PC-3 (cell line): Measurements from ENCODE around the gene EXOSC3. TPM values are rescaled to one million over a fixed set of nuclear protein-coding genes. Genes with fewer than 3 reads are reported as not detected.

ENCODE experiments used
- ATAC-seq: fragments of 200-7000 bp; cut with Tn5 transposase; 2 replicates; pipeline ENCODE4 v1.9.1; 2020; ENCODE audit warnings: mild to moderate bottlenecking, moderate library complexity
- BruUV-seq: library from RNA; stranded (reverse); fragments of 400-500 nt; replicated peaks from 2 replicates; lab custom pipeline; 2021; lab: Mats Ljungman, UMichigan
- CTCF ChIA-PET: fragments of 300-600 bp; sonication (Branson Sonifier 250); formaldehyde crosslinking; loops from one replicate; lab custom pipeline; 2022; ENCODE audit warnings: antibody characterized with exemption; lab: Charles Lee
- POLR2A ChIA-PET: fragments of 300-600 bp; sonication (Branson Sonifier 250); formaldehyde crosslinking; loops from one replicate; lab custom pipeline; 2022; ENCODE audit warnings: antibody characterized with exemption; ENCODE audit not compliant: unreplicated experiment; lab: Charles Lee
- DNase-seq: peaks from one replicate; pipeline ENCODE4 v3.0.0-alpha.2; 2015
- H2AFZ ChIP-seq: fragments of 300-600 bp; sonication (generic); 2 replicates; pipeline ENCODE4 v1.6.0; 2016; ENCODE audit warnings: antibody characterized with exemption, low read length
- H3F3A ChIP-seq: fragments of 300-600 bp; sonication (generic); one replicate; pipeline ENCODE4 v1.6.0; 2017; ENCODE audit warnings: antibody characterized with exemption, low read length, control low read depth, mild to moderate bottlenecking; ENCODE audit not compliant: unreplicated experiment
- H3K27ac ChIP-seq: fragments of 300-600 bp; sonication (generic); 2 replicates; pipeline ENCODE4 v1.5.1; 2016; ENCODE audit warnings: mild to moderate bottlenecking, low read length
- H3K27me3 ChIP-seq: fragments of 300-600 bp; sonication (generic); 2 replicates; pipeline ENCODE4 v1.6.1; 2016; ENCODE audit warnings: low read length, mixed read lengths
- H3K36me3 ChIP-seq: fragments of 300-600 bp; sonication (generic); 2 replicates; pipeline ENCODE4 v1.6.1; 2016; ENCODE audit warnings: low read depth, mixed run types, low read length, mixed read lengths
- H3K4me1 ChIP-seq: fragments of 300-600 bp; sonication (generic); 2 replicates; pipeline ENCODE4 v1.5.1; 2016; ENCODE audit warnings: low read length; ENCODE audit not compliant: insufficient read depth
- H3K4me2 ChIP-seq: fragments of 300-600 bp; sonication (generic); 2 replicates; pipeline ENCODE4 v1.6.0; 2016; ENCODE audit warnings: low read length
- H3K4me3 ChIP-seq: fragments of 300-600 bp; sonication (generic); 2 replicates; pipeline ENCODE4 v1.5.1; 2016; ENCODE audit warnings: mild to moderate bottlenecking, low read length, mixed read lengths
- H3K79me2 ChIP-seq: fragments of 300-600 bp; sonication (generic); 2 replicates; pipeline ENCODE4 v1.6.1; 2017; ENCODE audit warnings: low read length, mixed read lengths
- H3K9ac ChIP-seq: fragments of 300-600 bp; sonication (generic); 2 replicates; pipeline ENCODE4 v1.6.0; 2016; ENCODE audit warnings: mild to moderate bottlenecking, low read length
- H3K9me2 ChIP-seq: fragments of 300-600 bp; sonication (generic); replicated peaks from 2 replicates; pipeline ENCODE4 v1.6.1; 2016; ENCODE audit warnings: mixed run types, low read length, mixed read lengths
- H3K9me3 ChIP-seq: fragments of 300-600 bp; sonication (generic); 2 replicates; pipeline ENCODE4 v1.6.1; 2016; ENCODE audit warnings: low read length, mixed read lengths
- H4K20me1 ChIP-seq: fragments of 300-600 bp; sonication (generic); 2 replicates; pipeline ENCODE4 v1.6.1; 2016; ENCODE audit warnings: low read length, mixed read lengths
- CTCF ChIP-seq: fragments of 300-600 bp; sonication (generic); conservative IDR thresholded peaks from 2 replicates; pipeline ENCODE4 v1.5.1; 2017; ENCODE audit warnings: antibody characterized with exemption, low read depth, mild to moderate bottlenecking, low read length
- EZH2 ChIP-seq: fragments of 300-600 bp; sonication (generic); IDR thresholded peaks from one replicate; pipeline ENCODE4 v1.6.1; 2017; ENCODE audit warnings: antibody characterized with exemption, mild to moderate bottlenecking, low read length; ENCODE audit not compliant: unreplicated experiment
- EZH2phosphoT487 ChIP-seq: fragments of 300-600 bp; sonication (generic); IDR thresholded peaks from 2 replicates; pipeline ENCODE4 v1.6.1; 2018; ENCODE audit warnings: mild to moderate bottlenecking, antibody characterized with exemption, low read length, borderline replicate concordance
- intact Hi-C: fragments of 100-400 bp; cut with micrococcal nuclease; formaldehyde crosslinking; loops from 2 replicates; pipeline ENCODE4 v1.9.0; 2023
- total RNA-seq: library from RNA; depleted of rRNA; stranded (reverse); fragments of >200 nt; gene quantifications from 2 replicates; pipeline ENCODE4 v1.2.3, GENCODE V29; 2014

EXOSC3 gene
- total RNA-seq, 1 experiment from 2014 or later = 98.3 TPM

- no peaks in the 10 kb centered on the region for H3K9me3 ChIP-seq
- no peaks in the 10 kb centered on the region for H3K27me3 ChIP-seq
- intact Hi-C loops = no loop called here
- H2AFZ ChIP-seq = no peak overlapping the region
- no peak overlapping the region for H3K9ac ChIP-seq
- no TSS peak for BruUV-seq
- TF ChIP-seq CTCF = no peak
- TF ChIP-seq EZH2phosphoT487 = no peak
- TF ChIP-seq EZH2 = no peak
- H3K4me2 ChIP-seq = no peak overlapping the region
- H3K4me3 ChIP-seq = no peak overlapping the region
- no peak for ATAC-seq
- no peaks in the 10 kb centered on the region for H3K4me1 ChIP-seq
- H3K27ac ChIP-seq = no peak overlapping the region
- CTCF ChIA-PET = no interaction called here
- no peak for DNase-seq
- peaks cover under 1% of the 10 kb centered on the region; the same call in 1 of the 2 replicates for H3K79me2 ChIP-seq
- no peaks in the 10 kb centered on the region for H3K9me2 ChIP-seq
- no peaks in the 10 kb centered on the region for H4K20me1 ChIP-seq
- H3K36me3 ChIP-seq = no peaks in the 10 kb centered on the region
- H3F3A ChIP-seq = no peaks in the 10 kb centered on the region
- POLR2A ChIA-PET = no interaction called here
These were observed 5.2 kb upstream of the EXOSC3 start for GRCh38 chr9:37790096-37790495.

GRCh38 chr9:37788332-37788731 is 3.5 kb upstream of the EXOSC3 start:
- peaks cover 19% of the 10 kb centered on the region for H3K79me2 ChIP-seq
- intact Hi-C loops = no loop called here

More at GRCh38 chr9:37788332-37788731, 3.5 kb upstream of the EXOSC3 start:
- no peak overlapping the region for H3K27ac ChIP-seq
- no TSS peak for BruUV-seq
- H3K4me1 ChIP-seq = peaks cover 9% of the 10 kb centered on the region
- TF ChIP-seq EZH2 (no peak), EZH2phosphoT487 (no peak), CTCF (no peak)
- H4K20me1 ChIP-seq = 0 out of 2 replicates have a peak, but pooled peaks cover 1% of the 10 kb centered on the region
- CTCF ChIA-PET = no interaction called here
- ATAC-seq = no peak
- H3K9me2 ChIP-seq = no peaks in the 10 kb centered on the region
- H3K27me3 ChIP-seq = no peaks in the 10 kb centered on the region
- no peak overlapping the region for H3K4me3 ChIP-seq
- no peak overlapping the region for H3K9ac ChIP-seq
- no peak for DNase-seq
- POLR2A ChIA-PET = no interaction called here
- H3K36me3 ChIP-seq = peaks cover 2% of the 10 kb centered on the region
- H3F3A ChIP-seq = no peaks in the 10 kb centered on the region
- H3K4me2 ChIP-seq = no peak overlapping the region
- no peaks in the 10 kb centered on the region for H3K9me3 ChIP-seq
- H2AFZ ChIP-seq = no peak overlapping the region
